Lower leg skin (tissue), 4 donors: ENCODE data around the gene ESR2. TPM values are rescaled to one million over a fixed set of nuclear protein-coding genes. Genes with fewer than 3 reads are reported as not detected.

Experiments used
- DNase-seq, 2 donors: peaks; one replicate each; pipeline ENCODE4 v3.0.0-alpha.2; 2019; ENCODE audit warnings: low spot score in 2 of 2
- H3K4me3 ChIP-seq: fragments of 200-600 bp; sonication (generic); 2 replicates; pipeline ENCODE4 v1.5.1; 2017; ENCODE audit warnings: mild to moderate bottlenecking, low read depth; ENCODE audit not compliant: poor library complexity, severe bottlenecking
- CTCF ChIP-seq, 3 donors: fragments of 450-650 bp; IDR thresholded peaks; one replicate each; pipeline ENCODE4 v1.5.1; 2016; ENCODE audit warnings: antibody characterized with exemption in 3 of 3, mild to moderate bottlenecking in 3 of 3, moderate library complexity in 2 of 3
- POLR2A ChIP-seq, 2 donors: fragments of 450-650 bp; IDR thresholded peaks; one replicate each; pipeline ENCODE4 v1.6.1; 2016 to 2017; ENCODE audit warnings: antibody characterized with exemption in 2 of 2, mild to moderate bottlenecking in 1 of 2, moderate library complexity in 1 of 2
- WGBS, 2 donors: methylation state at CpG; one replicate each; pipeline ENCODE4 v1.1.5; 2018; 5-methylcytosine and 5-hydroxymethylcytosine counted together
- intact Hi-C: fragments of 100-400 bp; cut with DNase I; formaldehyde crosslinking; loops from one replicate; pipeline ENCODE4 v1.15.0; 2023; ENCODE audit warnings: low total_unique reads
- total RNA-seq, 4 donors: library from RNA; depleted of rRNA; stranded (reverse); fragments of >200 nt; gene quantifications; one replicate each; pipeline ENCODE4 v1.1.0, GENCODE V29; 2016

The ESR2 gene
- total RNA-seq, 4 donors from 2014 or later = 0.08 to 0.65 (median 0.22) TPM

- WGBS, 2 donors = 52 to 61% methylated on average over 1 of the region's 1 CpG
- TF ChIP-seq CTCF (IDR thresholded peaks at IDR 0.05) = no peak
- TF ChIP-seq POLR2A (IDR thresholded peaks at IDR 0.05) = no peak
- intact Hi-C loops = no loop called here
- no peak for DNase-seq
- no peak overlapping the region for H3K4me3 ChIP-seq
These were observed 233.1 kb downstream of the ESR2 start for GRCh38 chr14:64061115-64061514.

- no peak overlapping the region for H3K4me3 ChIP-seq
- intact Hi-C loops = no loop called here
- peak in 1 of 2 donors; percentile 24 for DNase-seq
- TF ChIP-seq POLR2A (IDR thresholded peaks at IDR 0.05) (no peak), CTCF (IDR thresholded peaks at IDR 0.05) (no peak)
- 50 to 57% methylated on average over 5 of the region's 5 CpGs for WGBS, 2 donors
These were observed 233.5 kb downstream of the ESR2 start for GRCh38 chr14:64060648-64061096.

- no peak for TF ChIP-seq POLR2A (IDR thresholded peaks at IDR 0.05)
- no peak for TF ChIP-seq CTCF (IDR thresholded peaks at IDR 0.05)
- WGBS, 2 donors = 62 to 67% methylated on average over 1 of the region's 1 CpG
- DNase-seq = peak in 1 of 2 donors; percentile 25
- H3K4me3 ChIP-seq = no peak overlapping the region
- intact Hi-C loops = no loop called here
These were observed 234.0 kb downstream of the ESR2 start for GRCh38 chr14:64060199-64060545.

GRCh38 chr14:64059454-64060198 lies 234.5 kb downstream of the ESR2 start:
- intact Hi-C loops = no loop called here
- 74 to 86% methylated on average over 6 of the region's 6 CpGs for WGBS, 2 donors
- DNase-seq = no peak

GRCh38 chr14:64053694-64054669 lies 240.2 kb downstream of the ESR2 start:
- intact Hi-C loops = no loop called here
- H3K4me3 ChIP-seq = no peak overlapping the region
- TF ChIP-seq POLR2A (IDR thresholded peaks at IDR 0.05) (no peak), CTCF (IDR thresholded peaks at IDR 0.05) (no peak)
- WGBS, 2 donors = 79 to 80% methylated on average over 10 of the region's 10 CpGs
- DNase-seq = no peak

More at GRCh38 chr14:64059454-64060198, 234.5 kb downstream of the ESR2 start:
- no peak overlapping the region for H3K4me3 ChIP-seq
- no peak for TF ChIP-seq CTCF (IDR thresholded peaks at IDR 0.05)
- TF ChIP-seq POLR2A (IDR thresholded peaks at IDR 0.05) = no peak
